SH-SY5Y (cell line): ENCODE measurements around the gene RABGAP1L.

Source experiments
- GATA2 ChIP-seq: IDR thresholded peaks from 2 replicates; pipeline ENCODE4 v1.6.1; 2011; ENCODE audit warnings: mild to moderate bottlenecking, low read depth, low read length
- GATA3 ChIP-seq: IDR thresholded peaks from 2 replicates; pipeline ENCODE4 v1.6.1; 2011; ENCODE audit warnings: low read depth, mild to moderate bottlenecking, low read length, moderate library complexity

DNA sequence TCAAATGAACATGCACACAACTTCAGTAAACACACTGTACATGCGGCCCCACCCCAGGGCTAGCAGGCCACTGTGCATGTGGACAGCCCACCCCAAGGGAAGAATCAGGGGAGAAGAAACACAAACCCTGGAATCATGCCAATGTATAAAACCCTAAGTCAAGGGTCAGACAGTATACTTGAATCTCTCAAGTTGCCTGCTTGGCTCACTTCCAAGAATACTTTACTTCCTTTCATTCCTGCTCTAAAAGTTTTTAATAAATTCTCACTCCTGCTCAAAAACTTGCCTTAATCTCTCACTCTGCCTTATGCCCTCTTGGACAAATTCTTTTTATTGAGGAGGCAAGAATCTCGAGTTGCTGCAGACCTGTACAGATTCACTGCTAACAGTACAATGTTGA lies 609.2 kb downstream of the RABGAP1L start:
- TF ChIP-seq GATA3 (no peak), GATA2 (no peak)
